ENCODE data around the gene PLPPR4. TPM values are rescaled to one million over a fixed set of nuclear protein-coding genes. Genes with fewer than 3 reads are reported as not detected.

The PLPPR4 gene
- total and polyA plus RNA-seq, 2 experiments from 2014 or later: 0.99 to 2.3 TPM

- no peak for TF ChIP-seq ZNF462 (CRISPR knock-in tag; IDR thresholded peaks at IDR 0.05)
These were observed 832 bp downstream of the PLPPR4 start (continued) for GRCh38 chr1:99265124-99265523.

GRCh38 chr1:99266726-99267125 is 2.4 kb downstream of the PLPPR4 start:
- H3K4me1 Mint-ChIP-seq: no peaks in the 10 kb centered on the region
- no peak overlapping the region for H3K4me3 Mint-ChIP-seq
- H3K27me3 Mint-ChIP-seq (ENCODE audit: insufficient read depth, low read depth, poor library complexity): peaks cover 21% of the 10 kb centered on the region
- ATAC-seq (no peak), DNase-seq (ENCODE audit: low spot score) (no peak)
- H3K27me3 ChIP-seq (ENCODE audit: insufficient read depth): peaks cover 28% of the 10 kb centered on the region
- H3K36me3 Mint-ChIP-seq (ENCODE audit: low read depth): no peaks in the 10 kb centered on the region
- no peaks in the 10 kb centered on the region for H4K20me1 ChIP-seq (replicated peaks; ENCODE audit: insufficient read depth)
- no peaks in the 10 kb centered on the region; the same call in 2 of the 3 replicates for H3K9me3 Mint-ChIP-seq
- no peak overlapping the region for H2AFZ ChIP-seq
- no peaks in the 10 kb centered on the region for H3K79me2 ChIP-seq (replicated peaks; ENCODE audit: insufficient read depth)
- no peaks in the 10 kb centered on the region for H3K36me3 ChIP-seq (ENCODE audit: insufficient read depth)
- H3K4me2 ChIP-seq: no peak overlapping the region
- H3K4me1 ChIP-seq (ENCODE audit: insufficient read depth): 0 out of 2 replicates have a peak, but pooled peaks cover 5% of the 10 kb centered on the region
- no peak overlapping the region for H3K4me3 ChIP-seq
- no peaks in the 10 kb centered on the region for H3K9me2 ChIP-seq (ENCODE audit: insufficient read depth)
- H3K27ac Mint-ChIP-seq: no peak overlapping the region
- H3F3A ChIP-seq (replicated peaks; ENCODE audit: low read depth): no peaks in the 10 kb centered on the region
- H3K27ac ChIP-seq (ENCODE audit: low read depth): no peak overlapping the region
- TF ChIP-seq ZNF462 (CRISPR knock-in tag; IDR thresholded peaks at IDR 0.05) (no peak), CTCF (conservative IDR thresholded peaks at IDR 0.05; ENCODE audit: low read depth in 2 of 2) (no peak), ZNF331 (CRISPR knock-in tag; IDR thresholded peaks at IDR 0.05; ENCODE audit: low read depth) (no peak)
- TF ChIP-seq, protein P1, sequence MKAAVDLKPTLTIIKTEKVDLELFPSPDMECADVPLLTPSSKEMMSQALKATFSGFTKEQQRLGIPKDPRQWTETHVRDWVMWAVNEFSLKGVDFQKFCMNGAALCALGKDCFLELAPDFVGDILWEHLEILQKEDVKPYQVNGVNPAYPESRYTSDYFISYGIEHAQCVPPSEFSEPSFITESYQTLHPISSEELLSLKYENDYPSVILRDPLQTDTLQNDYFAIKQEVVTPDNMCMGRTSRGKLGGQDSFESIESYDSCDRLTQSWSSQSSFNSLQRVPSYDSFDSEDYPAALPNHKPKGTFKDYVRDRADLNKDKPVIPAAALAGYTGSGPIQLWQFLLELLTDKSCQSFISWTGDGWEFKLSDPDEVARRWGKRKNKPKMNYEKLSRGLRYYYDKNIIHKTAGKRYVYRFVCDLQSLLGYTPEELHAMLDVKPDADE (IDR thresholded peaks at IDR 0.05): no peak

All from GM23338 (cell line).